Activated CD4-positive, alpha-beta T cell treated with anti-CD3 and anti-CD28 coated beads, Interleukin-2, amount 10 ng/mL, durations not matched to agents 7 days and 5 days (primary cell): ENCODE measurements around the gene PLD6. TPM values are rescaled to one million over a fixed set of nuclear protein-coding genes. Genes with fewer than 3 reads are reported as not detected.
"Not testable (repeated sequence)": the region's sequence is repeated elsewhere in the genome, so short reads cannot be mapped to it uniquely, and the experiment has no call there.

Source experiments
- CTCF ChIA-PET: fragments of 350-600 bp; sonication (Branson Sonifier 250); formaldehyde crosslinking; loops from one replicate; lab custom pipeline; 2021; ENCODE audit warnings: antibody characterized with exemption; lab: Charles Lee
- POLR2A ChIA-PET: fragments of 350-600 bp; sonication (Branson Sonifier 250); formaldehyde crosslinking; loops from one replicate; lab custom pipeline; 2021; ENCODE audit warnings: antibody characterized with exemption; lab: Charles Lee
- DNase-seq: peaks from one replicate; pipeline ENCODE4 v3.0.0-alpha.2; 2020
- H3K27ac Mint-ChIP-seq: one replicate; pipeline ENCODE4 v1.8.0; 2021; ENCODE audit warnings: mild to moderate bottlenecking, moderate library complexity, mixed read lengths
- H3K27me3 Mint-ChIP-seq: one replicate; pipeline ENCODE4 v1.8.0; 2021; ENCODE audit warnings: mixed read lengths
- H3K36me3 Mint-ChIP-seq: one replicate; pipeline ENCODE4 v1.8.0; 2021; ENCODE audit warnings: low read depth, mixed read lengths
- H3K4me1 Mint-ChIP-seq: one replicate; pipeline ENCODE4 v1.8.0; 2021; ENCODE audit warnings: mixed read lengths
- H3K4me3 Mint-ChIP-seq: one replicate; pipeline ENCODE4 v1.8.0; 2021; ENCODE audit warnings: mild to moderate bottlenecking, moderate library complexity, mixed read lengths
- H3K9me3 Mint-ChIP-seq: one replicate; pipeline ENCODE4 v1.8.0; 2021; ENCODE audit warnings: mixed read lengths
- total RNA-seq, 2 experiments: library from RNA; stranded (reverse); gene quantifications; one replicate each; pipeline ENCODE4 v1.2.3, GENCODE V29; 2021

The PLD6 gene
- total RNA-seq, 2 experiments from 2014 or later, result 10.9 to 11.8 TPM

DNA sequence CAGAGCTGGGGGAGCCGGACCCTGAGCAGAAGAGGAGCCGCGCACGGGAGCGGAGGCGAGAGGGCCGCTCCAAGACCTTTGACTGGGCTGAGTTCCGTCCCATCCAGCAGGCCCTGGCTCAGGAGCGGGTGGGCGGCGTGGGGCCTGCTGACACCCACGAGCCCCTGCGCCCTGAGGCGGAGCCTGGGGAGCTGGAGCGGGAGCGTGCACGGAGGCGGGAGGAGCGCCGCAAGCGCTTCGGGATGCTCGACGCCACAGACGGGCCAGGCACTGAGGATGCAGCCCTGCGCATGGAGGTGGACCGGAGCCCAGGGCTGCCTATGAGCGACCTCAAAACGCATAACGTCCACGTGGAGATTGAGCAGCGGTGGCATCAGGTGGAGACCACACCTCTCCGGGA, 47.6 kb downstream of the PLD6 start:
- POLR2A ChIA-PET, H3K9me3 Mint-ChIP-seq, H3K27me3 Mint-ChIP-seq, H3K4me3 Mint-ChIP-seq, DNase-seq, H3K27ac Mint-ChIP-seq: not testable (repeated sequence)
- Mint-ChIP-seq H3K4me1 (peaks cover 35% of the 10 kb centered on the region), H3K36me3 (peaks cover 57% of the 10 kb centered on the region)
- CTCF ChIA-PET, result interaction anchor here (1.0 kb wide), 1 partner anchor 16 kb away, joined by 4 read pairs; no protein-coding TSS in a partner anchor

DNA sequence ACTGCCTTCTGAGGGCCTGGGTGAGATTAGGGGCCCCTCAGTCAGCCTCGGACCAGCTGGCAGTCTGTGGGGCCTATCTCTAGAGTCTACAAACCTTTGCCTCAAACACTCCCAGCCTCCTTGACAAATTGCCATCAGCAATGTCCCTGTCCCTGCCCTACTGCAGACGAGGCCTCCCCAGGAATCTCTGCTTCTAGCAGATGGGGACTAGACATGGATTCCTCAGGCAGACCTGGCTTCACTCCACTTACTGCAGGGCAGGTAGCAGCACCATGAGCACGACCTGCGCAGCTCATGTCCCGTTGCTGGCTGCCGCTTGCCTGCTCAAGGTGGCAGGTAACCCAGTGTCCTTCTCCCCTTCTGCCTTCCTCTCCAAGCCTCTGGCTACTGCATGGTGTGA, 49.1 kb downstream of the PLD6 start:
- ChIA-PET CTCF (interaction anchor here (1.4 kb wide), 1 partner anchor 21 kb away, joined by 3 read pairs; no protein-coding TSS in a partner anchor), POLR2A (no interaction called here)

DNA sequence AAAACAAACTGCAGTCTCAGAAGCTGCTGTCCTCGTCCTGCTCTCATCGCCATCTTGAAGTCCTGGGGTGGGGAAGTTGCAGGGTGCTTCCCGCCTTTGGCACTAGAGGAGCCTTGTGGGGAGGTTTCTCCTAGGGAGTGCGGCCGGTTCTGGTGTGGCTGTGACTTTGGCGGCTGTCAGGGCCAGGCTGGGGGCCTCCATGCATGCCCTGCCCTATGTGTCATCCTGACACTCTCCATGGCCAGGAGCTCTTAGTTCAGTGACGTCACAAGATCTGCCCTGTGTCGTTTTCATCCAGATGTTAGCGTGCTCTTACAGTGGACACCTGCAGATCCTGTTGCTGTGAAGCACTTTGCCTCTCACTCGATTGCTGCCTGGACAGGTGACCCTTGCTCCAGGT, 49.6 kb downstream of the PLD6 start:
- Mint-ChIP-seq H3K4me1 (peaks cover 50% of the 10 kb centered on the region), H3K36me3 (peaks cover 64% of the 10 kb centered on the region), H3K9me3 (no peaks in the 10 kb centered on the region), H3K27ac (peak overlapping the region; percentile 63), H3K27me3 (no peaks in the 10 kb centered on the region), H3K4me3 (no peak overlapping the region)
- no peak for DNase-seq
- ChIA-PET POLR2A (no interaction called here), CTCF (interaction anchor here (0.6 to 1.5 kb wide), 3 partner anchors 21 to 157 kb away, joined by 3 to 4 read pairs (median 3); no protein-coding TSS in a partner anchor)

More for the DNA sequence above, 49.1 kb downstream of the PLD6 start:
- peak overlapping the region; percentile 54 for H3K27ac Mint-ChIP-seq
- peaks cover 63% of the 10 kb centered on the region for H3K36me3 Mint-ChIP-seq
- no peak overlapping the region for H3K4me3 Mint-ChIP-seq
- no peaks in the 10 kb centered on the region for H3K27me3 Mint-ChIP-seq
- no peaks in the 10 kb centered on the region for H3K9me3 Mint-ChIP-seq
- no peak for DNase-seq
- H3K4me1 Mint-ChIP-seq, result peaks cover 46% of the 10 kb centered on the region

DNA sequence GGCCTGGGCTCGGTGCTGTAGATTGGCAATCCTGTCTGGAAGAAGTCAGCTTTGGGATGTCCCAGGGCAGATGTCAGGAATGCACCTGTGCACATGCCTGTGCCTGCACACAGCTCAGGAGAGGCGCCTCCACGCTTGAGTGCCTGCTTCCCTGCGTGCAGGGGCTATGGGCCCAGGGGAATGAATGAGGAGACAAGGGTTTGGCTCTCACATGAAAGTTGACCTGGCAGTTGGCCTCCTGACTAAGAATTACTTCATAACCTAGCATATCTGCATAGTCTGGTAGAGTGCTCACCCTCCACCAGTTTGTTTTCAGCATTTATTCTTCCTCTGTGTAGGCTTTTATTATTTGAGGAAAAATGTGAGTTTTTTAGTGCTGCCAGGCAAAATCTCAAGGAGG, 50.0 kb downstream of the PLD6 start:
- Mint-ChIP-seq H3K36me3 (peaks cover 64% of the 10 kb centered on the region), H3K9me3 (no peaks in the 10 kb centered on the region), H3K27ac (peak overlapping the region; percentile 63), H3K27me3 (no peaks in the 10 kb centered on the region), H3K4me1 (peaks cover 54% of the 10 kb centered on the region), H3K4me3 (no peak overlapping the region)
- no peak for DNase-seq
- CTCF ChIA-PET, result interaction anchor here (0.6 to 1.5 kb wide), 5 partner anchors 8 to 157 kb away, joined by 3 to 4 read pairs (median 3); no protein-coding TSS in a partner anchor
- POLR2A ChIA-PET, result no interaction called here

DNA sequence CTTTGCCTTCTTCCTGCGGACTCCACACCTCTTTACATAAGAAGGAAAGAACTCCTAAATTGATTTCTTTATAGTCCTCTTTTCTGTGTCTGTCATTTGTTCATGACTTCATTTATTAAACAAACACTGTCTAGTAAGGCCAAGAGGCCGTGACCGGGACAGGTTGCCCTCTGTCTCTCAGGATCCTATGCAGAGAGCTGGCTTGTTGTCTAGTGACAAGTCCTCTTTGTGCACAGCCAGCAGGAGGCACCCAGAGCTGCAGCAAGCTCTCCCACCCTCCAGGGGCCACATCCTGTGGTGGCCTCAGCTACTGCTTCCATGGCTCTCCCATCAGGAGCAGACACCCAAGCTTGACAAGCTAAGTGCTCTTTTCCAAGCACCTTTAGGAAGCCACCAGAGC, 50.6 kb downstream of the PLD6 start:
- POLR2A ChIA-PET, result interaction anchor here (0.6 kb wide), 1 partner anchor 14 kb away, joined by 5 read pairs; no protein-coding TSS in a partner anchor
- Mint-ChIP-seq H3K9me3 (no peaks in the 10 kb centered on the region), H3K4me1 (peaks cover 57% of the 10 kb centered on the region), H3K36me3 (peaks cover 67% of the 10 kb centered on the region), H3K27me3 (no peaks in the 10 kb centered on the region), H3K27ac (peak overlapping the region; percentile 87), H3K4me3 (peak overlapping the region; percentile 40)
- CTCF ChIA-PET, result interaction anchor here (0.9 to 1.6 kb wide), 5 partner anchors 9 to 158 kb away, joined by 3 to 4 read pairs (median 3); no protein-coding TSS in a partner anchor
- DNase-seq, result peak; percentile 35

DNA sequence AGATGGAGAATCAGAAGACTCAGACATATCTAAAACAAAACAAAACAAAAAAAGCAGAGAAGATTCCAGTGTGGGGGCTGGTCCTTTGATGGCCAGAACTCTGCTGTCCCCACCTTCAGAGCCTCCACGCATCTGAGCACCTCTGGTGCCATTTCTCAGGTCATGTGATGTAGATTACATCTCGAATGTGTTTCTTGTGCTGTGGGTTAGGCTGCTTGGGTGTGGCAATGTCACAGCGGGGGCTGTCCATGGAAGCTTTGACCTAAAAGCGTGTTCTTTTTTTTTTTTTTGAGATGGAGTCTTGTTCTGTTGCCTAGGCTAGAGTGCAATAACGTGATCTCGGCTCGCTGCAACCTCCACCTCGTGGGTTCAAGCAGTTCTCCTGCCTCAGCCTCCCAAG, 51.2 kb downstream of the PLD6 start:
- peaks cover 68% of the 10 kb centered on the region for H3K36me3 Mint-ChIP-seq
- no peaks in the 10 kb centered on the region for H3K9me3 Mint-ChIP-seq
- H3K4me1 Mint-ChIP-seq, result peaks cover 62% of the 10 kb centered on the region
- no peaks in the 10 kb centered on the region for H3K27me3 Mint-ChIP-seq
- CTCF ChIA-PET, result interaction anchor here (0.6 to 1.6 kb wide), 4 partner anchors 9 to 905 kb away, joined by 3 to 7 read pairs (median 4); no protein-coding TSS in a partner anchor
- DNase-seq, result peak; percentile 26
- peak overlapping the region; percentile 40 for H3K4me3 Mint-ChIP-seq
- H3K27ac Mint-ChIP-seq, result peak overlapping the region; percentile 87
- POLR2A ChIA-PET, result interaction anchor here (0.6 kb wide), 1 partner anchor 14 kb away, joined by 5 read pairs; no protein-coding TSS in a partner anchor

DNA sequence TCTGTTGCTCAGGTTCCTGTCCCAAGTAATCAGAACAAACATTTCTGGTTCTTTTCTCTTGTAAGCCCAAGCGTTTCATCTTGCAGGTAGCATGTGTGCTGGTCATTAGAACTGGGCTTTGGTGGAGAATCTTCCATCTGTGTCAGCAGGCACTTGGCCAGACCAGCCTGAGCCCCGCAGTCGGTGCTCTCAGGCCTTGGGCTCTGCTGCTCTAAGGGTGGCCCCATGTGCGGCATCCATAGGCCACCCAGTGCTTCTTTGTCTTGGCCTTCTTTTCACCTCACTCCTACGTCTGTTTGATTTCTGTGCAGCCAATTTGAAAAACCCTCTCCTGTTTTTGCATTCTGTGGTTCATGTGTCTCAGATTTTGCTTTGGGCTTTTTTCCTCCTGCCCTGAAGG, 51.6 kb downstream of the PLD6 start:
- H3K9me3 Mint-ChIP-seq, result no peaks in the 10 kb centered on the region
- H3K27me3 Mint-ChIP-seq, result no peaks in the 10 kb centered on the region
- ChIA-PET POLR2A (no interaction called here), CTCF (interaction anchor here (0.6 to 1.6 kb wide), 4 partner anchors 10 to 906 kb away, joined by 3 to 7 read pairs (median 4); no protein-coding TSS in a partner anchor)
- peak overlapping the region; percentile 87 for H3K27ac Mint-ChIP-seq
- peaks cover 66% of the 10 kb centered on the region for H3K4me1 Mint-ChIP-seq
- H3K4me3 Mint-ChIP-seq, result peak overlapping the region; percentile 40
- H3K36me3 Mint-ChIP-seq, result peaks cover 69% of the 10 kb centered on the region
- no peak for DNase-seq

DNA sequence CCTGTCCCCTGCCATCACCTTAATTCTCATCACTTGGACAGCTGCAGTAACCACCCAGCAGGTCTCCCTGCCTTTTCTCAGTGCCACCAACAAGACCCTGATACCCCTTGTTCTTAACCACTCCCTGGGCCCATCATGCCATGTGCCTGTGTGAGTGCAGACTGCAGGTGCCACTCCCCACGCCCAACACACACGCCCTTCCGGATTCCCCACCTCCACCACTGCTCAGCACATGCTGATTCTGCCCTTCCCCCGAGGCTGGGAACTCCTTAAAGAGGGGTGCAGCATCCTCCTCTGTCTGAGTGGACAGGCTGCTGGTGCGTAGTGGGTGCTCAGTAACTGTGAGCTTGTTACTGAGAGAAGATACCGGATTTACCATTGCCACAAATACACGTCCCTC, 52.4 kb downstream of the PLD6 start:
- ChIA-PET CTCF (interaction anchor here (0.7 to 1.4 kb wide), 3 partner anchors 11 to 70 kb away, joined by 3 to 7 read pairs (median 4); no protein-coding TSS in a partner anchor), POLR2A (no interaction called here)
- Mint-ChIP-seq H3K4me3 (peak overlapping the region; percentile 26), H3K27me3 (no peaks in the 10 kb centered on the region), H3K36me3 (peaks cover 62% of the 10 kb centered on the region), H3K4me1 (peaks cover 66% of the 10 kb centered on the region), H3K9me3 (no peaks in the 10 kb centered on the region), H3K27ac (peak overlapping the region; percentile 87)
- peak; percentile 28 for DNase-seq

DNA sequence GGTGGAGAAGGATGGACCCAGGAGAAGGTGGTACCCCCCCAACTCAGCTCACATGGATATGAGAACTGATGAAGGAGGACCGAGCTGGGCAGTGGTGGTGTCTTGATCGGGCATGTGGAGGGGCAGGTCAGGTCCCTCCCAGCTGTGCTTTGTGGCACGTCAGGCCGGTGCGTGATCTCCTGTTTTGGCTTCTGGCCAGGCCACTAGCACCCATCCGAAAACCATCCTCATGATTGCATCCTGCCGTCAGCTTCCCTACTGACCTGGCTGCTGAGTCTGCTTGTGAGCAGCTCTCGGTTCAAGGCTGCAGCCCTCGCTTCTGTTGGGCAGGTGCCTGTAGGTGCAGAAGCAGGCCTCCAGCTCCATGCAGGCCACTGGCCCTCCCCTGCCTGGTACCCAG, 53.1 kb downstream of the PLD6 start:
- no peaks in the 10 kb centered on the region for H3K27me3 Mint-ChIP-seq
- CTCF ChIA-PET, result interaction anchor here (0.7 to 0.9 kb wide), 2 partner anchors 69 to 93 kb away, joined by 3 read pairs; no protein-coding TSS in a partner anchor

DNA sequence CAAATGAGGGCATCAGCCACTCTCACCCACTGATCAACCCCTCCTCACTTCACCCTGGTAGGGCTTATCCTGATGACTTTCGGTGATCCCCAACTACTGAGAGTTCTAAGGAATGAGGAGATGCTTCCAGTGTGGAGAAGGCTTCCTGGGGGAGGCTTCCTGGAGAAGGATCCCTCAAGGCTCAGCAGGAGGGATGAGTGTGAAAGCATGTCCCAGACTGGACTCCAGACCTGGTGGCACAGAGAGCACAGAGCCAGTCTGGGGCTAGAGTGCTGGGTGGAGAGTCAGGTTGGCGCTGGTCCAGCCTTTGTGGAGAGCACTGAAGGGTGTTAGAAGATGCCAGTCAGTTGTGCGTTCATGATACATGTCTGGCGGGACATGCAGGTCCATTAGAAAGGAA, 53.7 kb downstream of the PLD6 start:
- Mint-ChIP-seq H3K27ac (peak overlapping the region; percentile 50), H3K27me3 (no peaks in the 10 kb centered on the region), H3K36me3 (peaks cover 71% of the 10 kb centered on the region), H3K9me3 (no peaks in the 10 kb centered on the region), H3K4me1 (peaks cover 66% of the 10 kb centered on the region), H3K4me3 (no peak overlapping the region)
- CTCF ChIA-PET, result interaction anchor here (0.8 to 1.2 kb wide), 3 partner anchors 11 to 94 kb away, joined by 3 to 4 read pairs (median 3); no protein-coding TSS in a partner anchor
- DNase-seq, result no peak
- POLR2A ChIA-PET, result no interaction called here

More for the DNA sequence above, 53.1 kb downstream of the PLD6 start:
- Mint-ChIP-seq H3K36me3 (peaks cover 64% of the 10 kb centered on the region), H3K9me3 (no peaks in the 10 kb centered on the region), H3K4me3 (no peak overlapping the region), H3K27ac (peak overlapping the region; percentile 87), H3K4me1 (peaks cover 66% of the 10 kb centered on the region)
- POLR2A ChIA-PET, result no interaction called here
- no peak for DNase-seq

DNA sequence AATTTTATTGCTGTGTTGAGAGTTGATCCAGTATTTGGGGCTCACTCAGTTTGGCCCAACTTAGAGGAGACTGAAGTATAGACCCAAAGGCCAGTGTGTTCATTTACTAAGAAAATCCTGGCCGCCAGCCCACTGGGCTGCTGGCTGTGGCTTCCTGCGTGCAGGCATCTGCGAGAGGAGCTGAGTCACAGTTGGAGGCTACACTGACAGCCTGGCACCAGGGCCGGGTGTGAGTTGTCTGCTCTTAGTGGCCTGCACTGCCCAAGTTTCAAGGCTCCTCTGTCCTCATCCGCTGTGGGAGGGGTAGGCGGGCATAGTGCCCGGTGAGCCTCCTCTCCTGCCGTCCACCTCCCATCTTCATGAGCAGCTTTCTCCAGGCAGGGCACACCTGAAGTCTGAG, 54.2 kb downstream of the PLD6 start:
- POLR2A ChIA-PET, result no interaction called here
- CTCF ChIA-PET, result interaction anchor here (0.8 to 1.2 kb wide), 2 partner anchors 11 to 12 kb away, joined by 3 to 4 read pairs; no protein-coding TSS in a partner anchor

DNA sequence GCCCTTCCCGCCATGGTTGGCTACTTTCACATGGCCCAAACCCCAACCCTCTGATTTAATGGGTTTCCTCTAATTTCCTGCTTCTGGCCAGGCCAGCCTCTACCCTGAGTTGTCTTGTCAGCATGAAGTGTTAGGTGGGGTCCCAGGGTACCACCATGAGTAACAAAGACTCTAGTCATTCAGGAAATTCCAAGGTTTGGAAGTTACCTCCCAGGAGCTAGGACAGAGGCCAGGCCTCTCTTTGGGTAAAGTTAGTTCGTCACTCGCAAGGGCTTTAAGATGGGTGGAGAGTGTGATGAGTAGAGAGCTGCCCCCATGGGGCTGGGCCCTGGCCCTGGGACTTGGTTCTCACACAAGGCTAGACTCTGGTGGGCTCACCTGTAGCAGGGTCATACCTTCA, 54.6 kb downstream of the PLD6 start:
- Mint-ChIP-seq H3K27ac (peak overlapping the region; percentile 71), H3K27me3 (no peaks in the 10 kb centered on the region), H3K4me1 (peaks cover 66% of the 10 kb centered on the region), H3K4me3 (no peak overlapping the region), H3K9me3 (no peaks in the 10 kb centered on the region), H3K36me3 (peaks cover 73% of the 10 kb centered on the region)
- CTCF ChIA-PET, result interaction anchor here (0.8 to 1.2 kb wide), 2 partner anchors 10 to 12 kb away, joined by 3 to 4 read pairs; no protein-coding TSS in a partner anchor
- POLR2A ChIA-PET, result no interaction called here
- DNase-seq, result no peak

More for the DNA sequence above, 54.2 kb downstream of the PLD6 start:
- H3K27ac Mint-ChIP-seq, result peak overlapping the region; percentile 71
- H3K27me3 Mint-ChIP-seq, result no peaks in the 10 kb centered on the region
- H3K9me3 Mint-ChIP-seq, result no peaks in the 10 kb centered on the region
- peaks cover 66% of the 10 kb centered on the region for H3K4me1 Mint-ChIP-seq
- no peak for DNase-seq
- H3K4me3 Mint-ChIP-seq, result no peak overlapping the region
- peaks cover 73% of the 10 kb centered on the region for H3K36me3 Mint-ChIP-seq

DNA sequence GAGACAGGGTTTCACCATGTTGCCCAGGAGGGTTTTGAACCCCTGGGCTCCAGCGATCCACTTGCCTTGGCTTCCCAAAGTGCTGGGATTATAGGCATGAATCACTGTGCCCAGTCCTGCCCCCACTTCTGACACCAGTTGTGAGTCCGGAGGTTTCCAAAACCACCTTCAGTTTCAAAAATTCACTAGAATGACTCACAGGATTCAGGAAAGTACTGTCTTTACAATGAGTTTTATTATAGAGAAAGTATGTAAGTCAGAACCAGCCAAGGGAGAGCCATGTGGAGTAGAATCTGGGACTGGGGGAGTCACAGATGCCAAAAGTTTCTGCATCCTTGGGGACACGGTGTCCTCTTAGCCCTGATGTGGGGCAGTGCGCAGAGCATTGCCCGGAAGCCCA, 55.1 kb downstream of the PLD6 start:
- no peak for DNase-seq
- no peaks in the 10 kb centered on the region for H3K9me3 Mint-ChIP-seq
- H3K27me3 Mint-ChIP-seq, result no peaks in the 10 kb centered on the region
- H3K4me3 Mint-ChIP-seq, result no peak overlapping the region
- peaks cover 73% of the 10 kb centered on the region for H3K36me3 Mint-ChIP-seq
- CTCF ChIA-PET, result no interaction called here
- H3K4me1 Mint-ChIP-seq, result peaks cover 63% of the 10 kb centered on the region
- no peak overlapping the region for H3K27ac Mint-ChIP-seq
- POLR2A ChIA-PET, result no interaction called here
